Dermis blood vessel endothelial cell (primary cell): Measurements from ENCODE around the gene ALDH16A1. TPM values are rescaled to one million over a fixed set of nuclear protein-coding genes. Genes with fewer than 3 reads are reported as not detected.
A peak's percentile ranks its signal among the peaks of the same experiment; 100 is the strongest.

Source experiments
- DNase-seq: peaks from one replicate; pipeline ENCODE4 v3.0.0; 2010
- total RNA-seq: library from RNA; depleted of rRNA; stranded (reverse); fragments of >200 nt; gene quantifications from 2 replicates; pipeline ENCODE4 v1.2.3, GENCODE V29; 2014

ALDH16A1 gene
- 55.3 and 82.5 TPM in 2 replicates for total RNA-seq

DNA sequence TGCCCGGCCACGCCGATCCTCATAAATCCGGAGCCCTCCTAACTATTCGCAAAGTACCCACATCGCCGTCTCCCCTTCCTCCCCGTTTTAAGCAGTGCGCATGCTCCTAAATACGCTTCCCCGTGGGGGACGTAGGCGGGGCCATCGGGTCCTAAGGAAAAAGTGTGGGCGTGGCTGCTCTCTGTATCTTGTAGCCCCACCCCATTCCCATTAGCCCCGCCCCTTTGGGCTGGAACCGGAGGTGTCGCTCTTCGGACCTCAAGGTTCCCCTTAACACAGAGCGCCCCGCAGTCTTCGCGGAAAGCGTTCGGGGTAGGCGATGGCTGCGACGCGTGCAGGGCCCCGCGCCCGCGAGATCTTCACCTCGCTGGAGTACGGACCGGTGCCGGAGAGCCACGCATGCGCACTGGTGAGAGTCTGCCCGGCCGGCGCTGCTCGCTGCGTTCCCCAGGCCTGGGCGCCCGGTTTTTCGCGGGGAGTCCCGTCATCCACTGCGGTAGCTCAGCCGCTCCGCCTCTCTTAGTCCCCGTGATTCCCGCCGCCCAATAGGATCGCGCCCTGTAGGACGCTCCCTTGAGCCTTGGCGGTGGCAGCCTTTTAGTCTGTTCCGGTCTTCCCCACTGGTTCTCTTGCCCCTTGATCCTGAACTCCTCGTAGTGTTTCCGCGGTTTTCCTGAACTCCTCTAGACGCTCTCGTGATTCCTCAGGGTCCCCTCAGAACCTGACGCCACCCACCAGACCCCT lies at the start of gene ALDH16A1:
TSS of gene ALDH16A1 (plus strand) at position 213 of the 744 bp plus-strand sequence. CDS start at position 320, 107 bp downstream.
- DNase-seq: peak; percentile 98

GRCh38 chr19:49403404-49404187 lies 49.4 kb upstream of the ALDH16A1 start:
- DNase-seq: no peak

DNA sequence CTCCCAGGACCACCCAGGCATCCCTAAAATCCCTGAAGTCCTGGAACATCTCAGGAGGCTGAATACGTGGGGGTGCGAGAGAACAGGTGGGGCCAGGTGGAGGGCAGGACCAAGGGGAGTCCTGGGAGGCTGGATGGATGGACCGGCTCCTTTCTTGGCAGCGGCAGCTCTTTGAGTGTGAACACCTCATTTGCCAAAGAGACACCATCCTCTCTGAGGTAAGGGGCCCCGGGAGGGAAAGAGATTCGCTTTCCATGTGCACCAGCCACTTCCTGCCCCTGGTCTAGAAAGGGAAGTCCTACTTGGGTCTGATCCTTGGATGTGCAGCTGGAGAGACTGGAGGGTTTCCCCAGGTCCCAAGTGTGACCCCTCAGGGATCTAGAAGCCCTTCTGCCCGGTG lies 45.9 kb upstream of the ALDH16A1 start:
- no peak for DNase-seq

DNA sequence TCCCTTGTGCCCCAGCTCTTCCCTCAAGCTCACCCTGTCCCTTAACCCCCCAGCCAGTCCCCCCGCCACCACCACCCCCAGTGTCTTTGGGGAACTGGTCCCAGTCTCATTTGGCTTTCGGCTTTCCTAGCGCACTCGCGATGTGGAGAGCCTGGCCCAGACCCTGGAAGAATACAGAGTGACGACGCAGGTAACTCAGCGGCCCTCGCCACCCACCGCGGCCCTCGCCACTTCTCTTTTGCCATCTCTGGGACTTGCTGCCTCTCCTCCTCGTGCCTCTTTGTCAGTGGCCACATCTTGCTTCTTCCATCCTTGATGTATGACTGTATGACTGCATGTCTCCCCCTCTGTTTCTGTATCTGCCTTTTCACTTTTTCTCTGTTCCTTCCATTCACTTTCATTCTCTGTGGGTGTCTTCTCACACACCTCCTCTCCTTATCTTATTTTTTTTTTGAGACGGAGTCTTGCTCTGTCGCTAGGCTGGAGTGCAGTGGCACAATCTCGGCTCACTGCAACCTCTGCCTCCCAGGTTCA lies 45.5 kb upstream of the ALDH16A1 start:
- DNase-seq: no peak

DNA sequence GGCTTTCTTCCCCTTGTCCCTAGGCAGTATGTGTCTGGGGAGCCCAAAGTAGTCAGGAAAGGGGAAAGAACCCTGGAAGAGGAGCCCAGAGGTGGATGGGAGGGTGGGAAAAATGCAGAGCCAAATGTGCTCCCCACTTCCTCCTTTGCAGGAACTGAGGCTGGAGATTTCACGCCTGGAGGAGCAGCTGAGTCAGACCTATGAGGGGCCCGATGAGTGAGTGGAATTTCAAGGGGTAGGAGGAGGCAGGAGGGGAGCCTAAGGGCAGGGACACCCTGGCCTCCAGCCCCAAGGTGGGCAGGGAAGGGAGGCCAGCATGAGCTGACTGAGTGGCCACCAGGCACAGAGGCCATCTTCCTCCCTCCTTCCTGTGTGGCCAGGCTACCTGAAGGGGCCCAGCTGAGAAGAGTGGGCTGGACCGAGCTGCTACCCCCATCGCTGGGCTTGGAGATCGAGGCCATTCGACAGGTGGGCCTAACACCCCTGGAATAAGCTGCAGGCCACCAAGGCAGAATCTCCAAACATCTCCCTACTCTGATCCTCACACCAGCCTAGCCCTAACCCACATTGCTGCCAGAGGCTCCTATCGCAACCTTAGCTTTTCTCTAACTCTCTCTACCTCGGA lies 44.1 kb upstream of the ALDH16A1 start:
- DNase-seq: no peak

GRCh38 chr19:49409441-49410029 lies 43.5 kb upstream of the ALDH16A1 start:
- DNase-seq: no peak

DNA sequence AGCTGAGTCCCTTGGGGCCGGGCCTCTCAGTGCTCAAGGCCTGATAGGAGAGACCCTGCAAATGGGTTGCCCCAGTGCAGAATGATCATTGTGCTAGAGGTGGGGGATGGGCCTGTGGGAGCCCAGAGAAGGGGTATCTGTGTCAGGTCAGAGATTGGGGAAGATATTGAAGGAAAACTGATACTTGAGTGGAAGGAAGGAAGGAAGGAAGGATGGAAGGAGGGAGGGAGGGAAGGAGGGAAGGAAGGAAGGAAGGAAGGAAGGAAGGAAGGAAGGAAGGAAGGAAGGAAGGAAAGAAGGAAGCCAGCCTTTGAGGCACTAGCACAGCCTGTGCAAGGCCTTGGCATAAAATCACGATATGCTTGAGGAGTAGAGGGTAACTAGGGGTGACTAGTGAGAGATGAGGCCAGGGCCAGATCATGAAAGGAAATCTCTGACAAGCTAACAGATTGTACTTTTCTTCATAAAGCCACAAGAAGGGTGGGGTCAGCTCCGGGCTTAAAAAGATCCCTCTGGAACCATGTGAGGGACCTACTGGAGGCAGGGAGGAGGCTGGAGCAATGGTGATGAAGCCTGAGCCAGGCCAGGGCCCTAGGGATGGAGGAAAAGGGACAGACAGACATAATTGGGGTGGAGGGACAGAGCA lies 41.2 kb upstream of the ALDH16A1 start:
- DNase-seq: no peak

DNA sequence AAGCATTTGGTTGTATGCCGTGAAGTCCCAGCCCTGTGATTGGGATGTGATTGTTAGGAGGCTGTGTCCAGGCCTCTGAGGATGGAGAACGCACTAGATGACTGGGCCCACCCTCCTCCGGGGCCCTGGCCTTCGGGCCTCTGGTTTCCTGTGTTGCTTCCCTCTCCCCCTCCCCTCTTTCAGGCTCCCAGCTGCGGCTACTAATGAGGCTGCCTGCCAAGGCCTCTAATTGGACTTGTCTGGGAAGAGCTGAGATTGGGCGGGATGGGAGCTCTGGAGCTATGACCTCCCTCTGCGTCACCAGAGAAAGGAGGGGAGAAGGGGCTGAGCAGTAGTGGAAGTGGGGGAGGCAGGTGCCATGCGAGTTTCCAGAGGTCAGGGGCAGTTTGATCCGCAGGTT lies 39.7 kb upstream of the ALDH16A1 start:
- no peak for DNase-seq

DNA sequence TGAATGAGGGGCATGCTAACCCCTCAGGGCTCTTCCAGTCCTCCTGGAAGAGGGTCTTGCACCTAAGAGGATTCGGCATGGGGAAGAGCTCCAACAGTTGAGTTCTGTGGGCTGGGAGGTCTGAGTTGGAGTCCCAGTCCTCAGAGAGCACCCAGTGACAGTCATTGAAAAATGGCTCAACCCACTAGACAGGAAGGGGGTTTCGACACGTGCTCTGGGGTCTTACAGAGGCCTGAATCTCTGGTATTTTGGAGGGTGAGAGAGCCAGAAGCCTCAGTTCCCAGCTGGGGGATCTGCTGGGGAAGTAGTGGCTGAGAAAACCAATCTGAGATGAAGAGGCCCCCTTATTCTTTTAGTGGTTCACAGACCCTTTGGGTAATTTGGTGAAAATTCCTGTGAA lies 38.8 kb upstream of the ALDH16A1 start:
- no peak for DNase-seq

GRCh38 chr19:49415102-49415809 lies 37.8 kb upstream of the ALDH16A1 start:
- no peak for DNase-seq

DNA sequence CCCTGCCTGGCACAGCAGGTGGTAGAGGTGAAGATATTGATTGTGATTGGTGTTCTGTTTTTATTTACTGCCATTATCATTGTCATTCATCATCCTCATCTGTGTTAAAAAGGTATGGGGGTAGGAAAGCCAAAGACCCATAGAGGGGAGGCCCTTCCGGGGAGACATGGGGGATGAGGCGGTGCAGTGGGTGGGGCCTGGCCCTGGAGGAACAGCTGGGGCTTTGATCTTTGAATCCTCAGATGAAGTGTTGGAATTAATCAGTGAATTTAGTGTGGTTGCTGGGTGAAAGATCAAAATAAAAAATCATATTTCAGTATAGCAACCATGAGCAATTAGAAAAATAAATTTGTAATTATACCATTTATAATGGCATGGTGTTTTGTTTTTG lies 37.2 kb upstream of the ALDH16A1 start:
- DNase-seq: no peak

GRCh38 chr19:49417088-49417487 lies 35.9 kb upstream of the ALDH16A1 start:
- no peak for DNase-seq

DNA sequence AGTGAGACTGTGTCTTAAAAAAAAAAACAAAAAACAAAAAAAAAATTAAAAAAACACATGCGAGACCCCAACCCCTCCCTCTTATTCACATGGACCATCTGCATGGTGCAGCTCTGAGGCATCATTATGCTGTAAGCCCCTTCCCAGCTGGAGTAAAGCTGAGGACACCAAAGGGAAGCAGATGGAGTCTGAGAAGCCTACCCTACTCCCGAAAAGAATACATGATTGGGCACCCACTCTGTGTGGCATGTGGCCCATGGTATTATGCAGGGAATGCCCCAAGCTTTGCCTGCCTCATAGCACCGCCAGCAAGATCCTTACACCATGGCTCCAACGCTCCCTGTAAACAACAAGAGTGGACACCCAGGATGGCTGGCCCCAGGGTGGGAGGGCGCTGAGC lies 34.5 kb upstream of the ALDH16A1 start:
- no peak for DNase-seq

- no peak for DNase-seq
Observed at GRCh38 chr19:49419173-49419572, 33.9 kb upstream of the ALDH16A1 start.

- no peak for DNase-seq
Observed at GRCh38 chr19:49420227-49420626, 32.8 kb upstream of the ALDH16A1 start.

DNA sequence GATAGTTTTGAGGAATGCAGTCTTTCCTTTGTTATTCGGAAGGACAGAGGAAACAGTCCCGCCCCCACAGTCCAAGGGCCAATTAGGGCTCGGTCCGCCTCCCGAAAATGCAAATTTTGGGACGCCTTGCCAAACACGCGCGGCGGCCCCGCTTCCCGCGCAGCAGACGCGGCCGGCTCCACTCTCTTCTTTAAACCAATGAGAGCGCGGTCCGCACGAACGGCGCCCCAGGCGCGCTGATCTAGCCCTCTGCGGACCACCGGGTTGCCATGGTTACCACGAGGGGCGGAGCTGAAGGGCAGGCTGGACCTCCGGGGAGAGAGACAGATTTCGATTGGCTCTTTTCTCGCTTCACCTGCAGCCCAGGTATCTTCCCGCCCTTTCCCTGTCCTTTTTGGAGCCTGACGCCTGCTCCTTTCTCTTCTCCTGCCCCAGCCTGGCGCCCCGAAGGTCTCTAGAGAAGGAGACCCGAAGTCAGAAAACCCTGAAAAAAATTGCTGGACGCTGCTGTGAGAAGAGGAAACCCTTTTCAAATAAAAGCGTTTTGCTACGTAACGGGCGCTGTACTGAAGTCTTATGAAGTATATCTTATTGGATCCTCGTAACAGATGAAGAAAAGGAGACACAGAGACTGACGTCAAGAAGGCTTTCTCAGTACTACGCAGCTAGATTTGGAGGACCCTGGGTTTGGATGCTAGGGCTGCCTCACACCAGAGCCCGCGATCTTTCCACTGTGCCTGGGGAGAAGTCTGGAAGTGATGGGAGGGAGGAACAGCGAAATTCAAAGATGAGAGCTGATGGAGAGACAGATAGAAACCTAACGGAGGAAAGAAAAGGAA lies 31.8 kb upstream of the ALDH16A1 start:
- DNase-seq: peak; percentile 60

DNA sequence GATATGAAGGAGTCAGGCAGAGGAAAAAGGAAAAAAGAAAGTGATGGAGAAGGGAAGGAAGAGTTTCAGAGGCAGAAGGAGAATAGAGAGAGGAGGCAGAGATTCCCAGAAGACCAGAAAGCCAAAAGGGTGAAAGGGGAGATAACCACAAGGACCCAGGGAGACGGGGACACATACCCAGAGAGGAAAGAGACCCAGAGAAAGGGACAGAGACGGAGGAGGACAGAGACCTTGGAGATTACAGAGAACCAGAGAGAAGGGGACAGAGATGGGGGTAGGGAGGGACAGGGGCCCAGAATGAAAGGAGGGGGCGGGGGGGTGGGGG lies 31.2 kb upstream of the ALDH16A1 start:
- DNase-seq: no peak

DNA sequence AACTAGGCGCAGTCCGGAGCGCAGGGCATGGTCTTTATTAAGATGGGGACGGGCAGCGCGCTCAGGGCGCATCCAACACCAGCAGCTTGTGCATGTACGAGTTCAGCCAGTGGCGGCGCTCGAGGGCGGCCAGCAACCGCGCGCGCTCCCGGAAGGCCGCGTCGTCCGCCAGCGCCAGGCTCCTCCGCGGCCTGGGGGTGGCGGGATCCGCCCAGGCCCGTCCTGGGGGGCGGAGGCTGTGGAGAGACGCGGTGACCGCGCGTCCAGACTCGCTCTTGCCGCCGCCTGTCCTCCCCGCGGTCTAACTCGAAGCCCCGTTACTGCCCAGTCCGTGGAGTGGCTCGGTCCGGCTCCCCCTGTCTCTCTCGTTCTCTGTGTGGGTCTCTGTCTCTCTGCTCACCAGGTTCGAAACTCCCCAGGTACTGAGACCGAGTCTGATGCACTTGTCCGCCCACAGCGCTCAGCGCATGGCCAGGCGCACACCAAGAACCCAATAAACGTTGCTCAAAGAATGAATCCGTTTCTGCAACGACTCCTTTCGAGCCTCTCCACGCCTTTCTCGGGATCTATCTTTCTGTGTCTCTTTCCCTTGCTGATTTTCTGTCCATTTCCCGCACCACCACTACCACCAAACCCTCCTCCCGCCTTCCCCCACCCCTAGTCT lies 30.5 kb upstream of the ALDH16A1 start:
- peak; percentile 56 for DNase-seq

- DNase-seq: no peak
Observed at GRCh38 chr19:49423071-49423984, 29.7 kb upstream of the ALDH16A1 start, which contains the start of gene PTH2. TSS of gene PTH2 (minus strand) at chr19:49423441. CDS start at chr19:49423339, 102 bp downstream.
